Lower leg skin (tissue), 4 donors: ENCODE measurements around the gene COL4A2. TPM values are rescaled to one million over a fixed set of nuclear protein-coding genes. Genes with fewer than 3 reads are reported as not detected.

Experiments
- DNase-seq, 2 donors: peaks; one replicate each; pipeline ENCODE4 v3.0.0-alpha.2; 2019; ENCODE audit warnings: low spot score in 2 of 2
- H3K4me3 ChIP-seq: fragments of 200-600 bp; sonication (generic); 2 replicates; pipeline ENCODE4 v1.5.1; 2017; ENCODE audit warnings: mild to moderate bottlenecking, low read depth; ENCODE audit not compliant: poor library complexity, severe bottlenecking
- CTCF ChIP-seq, 3 donors: fragments of 450-650 bp; IDR thresholded peaks; one replicate each; pipeline ENCODE4 v1.5.1; 2016; ENCODE audit warnings: antibody characterized with exemption in 3 of 3, mild to moderate bottlenecking in 3 of 3, moderate library complexity in 2 of 3
- POLR2A ChIP-seq, 2 donors: fragments of 450-650 bp; IDR thresholded peaks; one replicate each; pipeline ENCODE4 v1.6.1; 2016 to 2017; ENCODE audit warnings: antibody characterized with exemption in 2 of 2, mild to moderate bottlenecking in 1 of 2, moderate library complexity in 1 of 2
- WGBS, 2 donors: methylation state at CpG; one replicate each; pipeline ENCODE4 v1.1.5; 2018; 5-methylcytosine and 5-hydroxymethylcytosine counted together
- intact Hi-C: fragments of 100-400 bp; cut with DNase I; formaldehyde crosslinking; loops from one replicate; pipeline ENCODE4 v1.15.0; 2023; ENCODE audit warnings: low total_unique reads
- total RNA-seq, 4 donors: library from RNA; depleted of rRNA; stranded (reverse); fragments of >200 nt; gene quantifications; one replicate each; pipeline ENCODE4 v1.1.0, GENCODE V29; 2016

COL4A2 gene
- total RNA-seq, 4 donors from 2014 or later = 40.8 to 119 (median 58.9) TPM

- TF ChIP-seq POLR2A (IDR thresholded peaks at IDR 0.05) = no peak
- TF ChIP-seq CTCF (IDR thresholded peaks at IDR 0.05) = no peak
- 91 to 95% methylated on average over 11 of the region's 11 CpGs for WGBS, 2 donors
- intact Hi-C loops = no loop called here
- no peak overlapping the region for H3K4me3 ChIP-seq
- no peak for DNase-seq
Measured at GRCh38 chr13:110549795-110550160, 242.7 kb downstream of the COL4A2 start.

- 81% methylated on average over 11 of the region's 11 CpGs for WGBS, 2 donors
- intact Hi-C loops = no loop called here
- no peak overlapping the region for H3K4me3 ChIP-seq
- TF ChIP-seq CTCF (IDR thresholded peaks at IDR 0.05) (no peak), POLR2A (IDR thresholded peaks at IDR 0.05) (no peak)
- no peak for DNase-seq
Measured at GRCh38 chr13:110551284-110551683, 244.2 kb downstream of the COL4A2 start.

- intact Hi-C loops = no loop called here
- DNase-seq = no peak
- WGBS, 2 donors = 95 to 97% methylated on average over 9 of the region's 9 CpGs
- TF ChIP-seq CTCF (IDR thresholded peaks at IDR 0.05) (no peak), POLR2A (IDR thresholded peaks at IDR 0.05) (no peak)
- no peak overlapping the region for H3K4me3 ChIP-seq
Measured at GRCh38 chr13:110552767-110553166, 245.7 kb downstream of the COL4A2 start.

GRCh38 chr13:110553417-110553816 lies 246.3 kb downstream of the COL4A2 start:
- no peak for TF ChIP-seq CTCF (IDR thresholded peaks at IDR 0.05)
- no peak for TF ChIP-seq POLR2A (IDR thresholded peaks at IDR 0.05)
- 74 to 86% methylated on average over 4 of the region's 4 CpGs for WGBS, 2 donors
- intact Hi-C loops = no loop called here
- H3K4me3 ChIP-seq = no peak overlapping the region
- no peak for DNase-seq

- WGBS, 2 donors = 81 to 83% methylated on average over 8 of the region's 8 CpGs
- intact Hi-C loops = no loop called here
- no peak for DNase-seq
- H3K4me3 ChIP-seq = no peak overlapping the region
- TF ChIP-seq CTCF (IDR thresholded peaks at IDR 0.05) (no peak), POLR2A (IDR thresholded peaks at IDR 0.05) (no peak)
Measured at GRCh38 chr13:110554227-110554836, 247.2 kb downstream of the COL4A2 start.

GRCh38 chr13:110554946-110555345 lies 247.9 kb downstream of the COL4A2 start:
- TF ChIP-seq CTCF (IDR thresholded peaks at IDR 0.05) = no peak
- TF ChIP-seq POLR2A (IDR thresholded peaks at IDR 0.05) = no peak
- 86 to 87% methylated on average over 15 of the region's 16 CpGs for WGBS, 2 donors
- intact Hi-C loops = no loop called here
- no peak overlapping the region for H3K4me3 ChIP-seq
- no peak for DNase-seq
